Right lobe of liver (tissue), 6 donors: Measurements from ENCODE around the gene SNF8. TPM values are rescaled to one million over a fixed set of nuclear protein-coding genes. Genes with fewer than 3 reads are reported as not detected.

Source experiments
- ATAC-seq, 4 donors: fragments of 200-7000 bp; cut with Tn5 transposase; one replicate each; pipeline ENCODE4 v1.9.1; 2020; ENCODE audit warnings: mild to moderate bottlenecking in 4 of 4, moderate library complexity in 4 of 4
- DNase-seq, 3 donors: peaks; one replicate each; pipeline ENCODE4 v3.0.0-alpha.2; 2020
- H3K27ac ChIP-seq, 3 donors: fragments of 200-600 bp; one replicate each; pipeline ENCODE4 v1.8.0; 2022
- H3K27me3 ChIP-seq, 2 donors: fragments of 200-600 bp; one replicate each; pipeline ENCODE4 v1.8.0; 2022
- H3K36me3 ChIP-seq, 4 donors: fragments of 200-600 bp; sonication (generic) in 1 of 4; one replicate each; pipeline versions ENCODE4 v1.5.1 to v1.8.0; 2017 to 2022; ENCODE audit warnings: control low read depth in 1 of 4
- H3K4me1 ChIP-seq, 4 donors: fragments of 200-600 bp; sonication (generic) in 1 of 4; one replicate each; pipeline versions ENCODE4 v1.5.1 to v1.8.0; 2017 to 2022; ENCODE audit warnings: control low read depth in 1 of 4
- H3K4me3 ChIP-seq, 3 donors: fragments of 200-600 bp; one replicate each; pipeline ENCODE4 v1.8.0; 2022
- H3K9me3 ChIP-seq, 4 donors: fragments of 200-600 bp; sonication (generic) in 1 of 4; one replicate each; pipeline versions ENCODE4 v1.5.1 to v1.8.0; 2017 to 2022; ENCODE audit warnings: control low read depth in 1 of 4
- POLR2A ChIP-seq: fragments of 450-650 bp; IDR thresholded peaks from one replicate; pipeline ENCODE4 v1.6.1; 2017; ENCODE audit warnings: antibody characterized with exemption, mild to moderate bottlenecking
- WGBS: methylation state at CpG from one replicate; pipeline ENCODE4 v1.1.6; 2018; ENCODE audit warnings: low coverage, low lambda C conversion rate; ENCODE audit not compliant: insufficient coverage; ENCODE audit errors: missing lambda C conversion rate; 5-methylcytosine and 5-hydroxymethylcytosine counted together
- intact Hi-C, 2 donors: fragments of 100-400 bp; cut with DNase I; formaldehyde crosslinking; loops; one replicate each; pipeline versions ENCODE4 v1.11.2 to v1.14.1; 2022
- total RNA-seq, 6 experiments: library from RNA; depleted of rRNA in 2 of 6; stranded (reverse); fragments of >200 nt in 2 of 6; fragmentation: NEBNext Ultra II Directional in 3 of 6; extraction: Animal tissue kit (Norgen Biotek cat#: 25700) in 3 of 6; gene quantifications; one replicate each; pipeline versions ENCODE4 v1.1.0 to v1.2.4, GENCODE V29; 2016 to 2023
- TF ChIP-seq, protein P1 (sequence below), 4 donors: fragments of 200-600 bp in 3 of 4; fragments of 450-650 bp in 1 of 4; IDR thresholded peaks; one replicate each; pipeline versions ENCODE4 v1.5.1 to v1.8.0; 2016 to 2022; ENCODE audit warnings: antibody characterized with exemption in 4 of 4, mild to moderate bottlenecking in 2 of 4
- donor health status: DM: no; HTN: yes; CAD: no.
- donor health status: DM: no; HTN: no; CAD: no.
- donor health status: DM: no; HTN: no; CAD: no.
- donor health status: DM: no; HTN: yes; CAD: no.
- donor health status: DM: no; HTN: yes; CAD: no.

SNF8 gene
- total RNA-seq, 6 experiments from 2014 or later: 35.8 to 62.9 (median 47.5) TPM

DNA sequence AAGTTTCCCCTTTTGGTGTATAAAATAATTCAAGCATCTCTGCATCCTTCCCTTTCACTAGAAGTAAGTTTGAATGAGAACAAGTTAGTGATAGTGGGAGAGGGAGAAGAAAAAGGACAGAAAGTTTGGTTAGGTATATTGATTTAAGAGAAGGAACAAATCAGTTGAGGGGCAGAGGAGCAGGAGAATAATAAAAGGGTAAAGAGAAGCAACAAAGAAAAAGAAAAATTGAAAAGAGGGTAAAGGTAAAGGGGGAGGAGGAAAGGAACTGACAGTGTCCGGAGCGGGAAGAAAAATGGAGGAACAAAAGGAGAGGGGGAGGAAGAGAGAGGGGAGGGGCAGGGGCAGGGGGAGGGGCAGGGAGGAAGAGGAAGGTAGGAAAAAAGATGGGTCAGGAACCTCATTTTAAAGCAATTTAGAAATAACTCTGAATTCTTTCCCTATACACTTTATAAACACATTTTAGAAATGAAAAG, 46.3 kb upstream of the SNF8 start:
- Histone ChIP-seq H3K27me3 (peaks cover 10 to 50% of the 10 kb centered on the region in 2 donors), H3K27ac (no peak overlapping the region), H3K36me3 (no peaks in the 10 kb centered on the region), H3K4me1 (no peaks in the 10 kb centered on the region), H3K9me3 (no peaks in the 10 kb centered on the region), H3K4me3 (no peak overlapping the region)
- WGBS: 18% methylated on average over 2 of the region's 2 CpGs
- DNase-seq: no peak
- intact Hi-C loops: no loop called here
- TF ChIP-seq, protein P1, sequence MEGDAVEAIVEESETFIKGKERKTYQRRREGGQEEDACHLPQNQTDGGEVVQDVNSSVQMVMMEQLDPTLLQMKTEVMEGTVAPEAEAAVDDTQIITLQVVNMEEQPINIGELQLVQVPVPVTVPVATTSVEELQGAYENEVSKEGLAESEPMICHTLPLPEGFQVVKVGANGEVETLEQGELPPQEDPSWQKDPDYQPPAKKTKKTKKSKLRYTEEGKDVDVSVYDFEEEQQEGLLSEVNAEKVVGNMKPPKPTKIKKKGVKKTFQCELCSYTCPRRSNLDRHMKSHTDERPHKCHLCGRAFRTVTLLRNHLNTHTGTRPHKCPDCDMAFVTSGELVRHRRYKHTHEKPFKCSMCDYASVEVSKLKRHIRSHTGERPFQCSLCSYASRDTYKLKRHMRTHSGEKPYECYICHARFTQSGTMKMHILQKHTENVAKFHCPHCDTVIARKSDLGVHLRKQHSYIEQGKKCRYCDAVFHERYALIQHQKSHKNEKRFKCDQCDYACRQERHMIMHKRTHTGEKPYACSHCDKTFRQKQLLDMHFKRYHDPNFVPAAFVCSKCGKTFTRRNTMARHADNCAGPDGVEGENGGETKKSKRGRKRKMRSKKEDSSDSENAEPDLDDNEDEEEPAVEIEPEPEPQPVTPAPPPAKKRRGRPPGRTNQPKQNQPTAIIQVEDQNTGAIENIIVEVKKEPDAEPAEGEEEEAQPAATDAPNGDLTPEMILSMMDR (IDR thresholded peaks at IDR 0.05): no peak
- TF ChIP-seq POLR2A: no peak
- no peak for ATAC-seq

DNA sequence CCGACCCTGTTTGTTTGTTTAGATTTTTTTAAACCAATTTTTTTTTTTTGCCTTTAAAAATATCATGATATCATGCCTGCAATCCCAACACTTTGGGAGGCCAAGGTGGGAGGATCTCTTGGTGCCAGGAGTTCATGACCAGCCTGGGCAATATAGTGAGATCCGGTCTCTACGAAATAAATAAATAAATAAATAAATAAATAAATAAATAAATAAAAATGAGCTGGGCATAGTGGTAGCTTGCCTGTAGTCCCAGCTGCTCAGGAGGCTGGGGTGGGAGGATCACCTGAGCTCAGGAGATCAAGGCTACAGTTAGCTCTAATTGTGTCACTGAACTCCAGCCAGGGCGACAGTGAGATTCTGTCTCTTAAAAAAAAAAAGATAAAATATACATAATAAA, 44.5 kb upstream of the SNF8 start:
- WGBS: 79% methylated on average over 4 of the region's 4 CpGs
- no peak for ATAC-seq
- no peaks in the 10 kb centered on the region for H3K9me3 ChIP-seq
- H3K4me1 ChIP-seq: no peaks in the 10 kb centered on the region
- no peak for DNase-seq
- intact Hi-C loops: no loop called here
- no peak for TF ChIP-seq POLR2A
- TF ChIP-seq, protein P1 (IDR thresholded peaks at IDR 0.05): no peak
- peaks cover 0 to 41% of the 10 kb centered on the region in 2 donors for H3K27me3 ChIP-seq
- no peak overlapping the region for H3K27ac ChIP-seq
- H3K36me3 ChIP-seq: no peaks in the 10 kb centered on the region
- H3K4me3 ChIP-seq: no peak overlapping the region

DNA sequence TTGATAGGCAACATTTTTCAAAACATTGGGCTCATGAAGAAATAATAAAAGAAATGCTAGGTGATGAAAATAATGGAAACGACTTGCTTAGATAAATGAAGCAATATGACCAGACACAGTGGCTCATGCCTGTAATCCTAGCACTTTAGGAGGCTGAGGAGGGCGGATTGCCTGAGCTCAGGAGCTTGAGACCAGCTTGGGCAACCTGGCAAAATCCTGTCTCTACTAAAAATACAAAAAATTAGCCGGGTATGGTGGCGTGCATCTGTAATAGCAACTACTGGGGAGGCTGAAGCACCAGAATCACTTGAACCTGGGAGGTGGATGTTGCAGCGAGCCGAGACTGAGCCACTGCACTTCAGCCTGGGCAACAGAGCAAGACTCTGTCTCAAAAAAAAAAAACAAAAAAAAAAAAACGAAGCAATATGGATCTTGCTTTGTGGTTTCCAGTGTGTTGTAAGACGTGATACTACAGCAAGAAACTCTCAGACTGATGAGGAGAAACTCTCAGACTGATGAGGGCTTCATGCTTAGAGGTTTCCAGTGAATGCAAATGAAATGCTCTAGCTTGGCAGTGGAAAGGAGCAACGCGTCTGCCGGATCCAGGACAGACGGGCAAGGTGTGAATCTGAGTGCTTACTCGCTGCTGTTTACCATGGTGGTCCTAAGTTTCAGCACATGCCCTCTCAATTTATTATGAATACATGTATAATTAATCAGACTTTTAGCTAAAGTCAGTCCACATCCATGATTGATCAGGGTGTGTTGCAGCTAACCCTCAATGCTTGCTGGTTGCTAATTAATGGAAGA, 41.0 kb upstream of the SNF8 start:
- no peaks in the 10 kb centered on the region for H3K36me3 ChIP-seq
- H3K4me1 ChIP-seq: no peaks in the 10 kb centered on the region
- no peak overlapping the region for H3K4me3 ChIP-seq
- TF ChIP-seq, protein P1 (IDR thresholded peaks at IDR 0.05): no peak
- no peak for TF ChIP-seq POLR2A
- intact Hi-C loops: no loop called here
- ATAC-seq: no peak
- no peak overlapping the region for H3K27ac ChIP-seq
- peaks cover 0 to 17% of the 10 kb centered on the region in 2 donors for H3K27me3 ChIP-seq
- no peak for DNase-seq
- 52% methylated on average over 11 of the region's 13 CpGs for WGBS
- no peaks in the 10 kb centered on the region for H3K9me3 ChIP-seq

DNA sequence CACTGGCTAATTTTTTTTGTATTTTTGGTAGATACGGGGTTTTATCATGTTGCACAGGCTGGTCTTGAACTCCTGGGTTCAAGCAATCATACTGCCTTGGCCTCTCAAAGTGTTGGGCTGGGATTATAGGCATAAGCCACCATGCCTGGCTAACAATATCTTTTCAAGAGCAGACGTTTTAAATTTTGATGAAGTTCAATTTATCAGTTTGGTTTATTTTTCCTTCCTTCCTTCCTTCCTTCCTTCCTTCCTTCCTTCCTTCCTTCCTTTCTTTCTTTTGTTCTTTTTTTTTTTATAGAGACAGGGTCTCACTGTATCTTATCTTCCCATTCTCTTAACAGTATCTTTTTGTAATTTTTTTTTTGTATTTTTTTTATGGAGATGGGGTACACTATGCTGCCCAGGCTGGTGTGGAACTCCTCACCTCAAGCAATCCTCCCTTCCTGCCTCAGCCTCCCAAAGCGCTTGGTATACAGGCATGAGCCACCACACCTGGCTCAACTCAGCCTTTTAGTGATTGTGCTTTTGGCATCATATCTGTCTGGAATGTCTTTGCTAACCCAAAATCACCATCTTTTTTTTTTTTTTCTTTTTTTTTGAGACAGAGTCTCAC, 37.4 kb upstream of the SNF8 start:
- no peak for ATAC-seq
- no peaks in the 10 kb centered on the region for H3K36me3 ChIP-seq
- no peak for DNase-seq
- no peak for TF ChIP-seq POLR2A
- TF ChIP-seq, protein P1 (IDR thresholded peaks at IDR 0.05): no peak
- H3K4me1 ChIP-seq: no peaks in the 10 kb centered on the region
- intact Hi-C loops: no loop called here
- peaks cover 0 to 11% of the 10 kb centered on the region in 2 donors for H3K27me3 ChIP-seq
- no peak overlapping the region for H3K4me3 ChIP-seq
- H3K9me3 ChIP-seq: no peaks in the 10 kb centered on the region
- no peak overlapping the region for H3K27ac ChIP-seq
- 63% methylated on average over 3 of the region's 3 CpGs for WGBS
